Activated CD4-positive, alpha-beta T cell treated with anti-CD3 and anti-CD28 coated beads for 36 hours (primary cell): ENCODE results near the gene JAZF1. TPM values are rescaled to one million over a fixed set of nuclear protein-coding genes. Genes with fewer than 3 reads are reported as not detected.

Experiments used
- ATAC-seq: fragments of 200-7000 bp; cut with Tn5 transposase; one replicate; pipeline ENCODE4 v1.10.0; 2021; ENCODE audit warnings: mild to moderate bottlenecking, moderate library complexity
- CTCF ChIA-PET: fragments of 350-600 bp; sonication (Branson Sonifier 250); formaldehyde crosslinking; loops from one replicate; lab custom pipeline; 2021; ENCODE audit warnings: antibody characterized with exemption; lab: Charles Lee
- POLR2A ChIA-PET: fragments of 350-600 bp; sonication (Branson Sonifier 250); formaldehyde crosslinking; loops from one replicate; lab custom pipeline; 2021; ENCODE audit warnings: antibody characterized with exemption, inconsistent platforms; lab: Charles Lee
- DNase-seq: peaks from one replicate; pipeline ENCODE4 v3.0.0-alpha.2; 2020
- H3K27ac Mint-ChIP-seq: one replicate; pipeline ENCODE4 v1.8.0; 2021; ENCODE audit warnings: mixed read lengths
- H3K27me3 Mint-ChIP-seq: one replicate; pipeline ENCODE4 v1.8.0; 2021; ENCODE audit warnings: mixed read lengths
- H3K36me3 Mint-ChIP-seq: one replicate; pipeline ENCODE4 v1.8.0; 2021; ENCODE audit warnings: low read depth, mixed read lengths
- H3K4me1 Mint-ChIP-seq: one replicate; pipeline ENCODE4 v1.8.0; 2021; ENCODE audit warnings: mixed read lengths
- H3K4me3 Mint-ChIP-seq: one replicate; pipeline ENCODE4 v1.8.0; 2021; ENCODE audit warnings: mild to moderate bottlenecking, moderate library complexity, mixed read lengths
- H3K9me3 Mint-ChIP-seq: one replicate; pipeline ENCODE4 v1.8.0; 2021; ENCODE audit warnings: low read depth, mixed read lengths
- intact Hi-C, 2 experiments: fragments of 100-400 bp; cut with DNase I in 1 of 2; cut with micrococcal nuclease in 1 of 2; formaldehyde crosslinking; loops; one replicate each; pipeline versions ENCODE4 v1.14.2 to v1.15.1; 2022 to 2024; cut with DNase I, micrococcal nuclease
- total RNA-seq, 2 experiments: library from RNA; stranded (reverse); gene quantifications; one replicate each; pipeline ENCODE4 v1.2.3, GENCODE V29; 2021

Gene JAZF1
- total RNA-seq, 2 experiments from 2014 or later, result 5.2 to 6.9 TPM

DNA sequence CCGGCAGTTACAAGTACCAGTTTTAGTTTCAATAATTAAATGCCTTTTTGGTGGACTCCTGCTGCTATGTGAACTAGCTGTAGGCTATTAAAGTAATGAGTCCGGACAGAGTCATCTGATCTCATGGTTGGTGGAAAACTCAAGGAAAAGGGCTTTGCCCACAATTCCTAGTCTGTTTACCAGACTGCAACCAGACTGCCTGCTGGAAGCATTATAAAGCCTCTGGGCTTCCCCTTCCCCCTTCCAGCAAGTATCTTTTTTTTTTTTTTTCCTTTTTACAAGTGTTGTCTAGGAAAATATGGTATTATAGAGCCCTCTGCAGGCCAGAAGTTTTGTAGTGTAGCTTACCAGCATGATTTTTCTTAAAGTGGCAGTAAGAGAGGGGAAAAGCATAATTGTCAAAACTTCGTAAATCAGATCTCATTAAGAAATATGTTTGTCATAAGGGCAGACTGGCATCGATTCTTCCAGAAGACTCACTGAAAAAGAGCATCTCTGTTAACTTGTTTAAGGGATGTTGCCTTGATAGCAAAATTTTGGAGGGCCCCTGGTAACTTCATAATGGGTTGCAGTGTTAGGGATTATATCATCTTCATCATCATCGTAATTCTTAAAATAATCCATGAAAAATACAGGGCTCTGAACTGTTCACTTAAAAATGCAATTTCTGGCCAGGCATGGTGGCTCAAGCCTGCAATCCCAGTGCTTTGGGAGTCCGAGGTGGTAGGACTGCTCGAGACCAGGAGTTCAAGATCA, 259.3 kb downstream of the JAZF1 start:
- CTCF ChIA-PET, result interaction anchor here (0.7 to 3.1 kb wide), 16 partner anchors 15 to 727 kb away, joined by 3 to 19 read pairs (median 3); no protein-coding TSS in a partner anchor
- no peaks in the 10 kb centered on the region for H3K9me3 Mint-ChIP-seq
- no peaks in the 10 kb centered on the region for H3K27me3 Mint-ChIP-seq
- peak; percentile 32 for DNase-seq
- no peak overlapping the region for H3K27ac Mint-ChIP-seq
- POLR2A ChIA-PET, result no interaction called here
- H3K36me3 Mint-ChIP-seq, result peaks cover 2% of the 10 kb centered on the region
- peak; percentile 44 for ATAC-seq
- H3K4me1 Mint-ChIP-seq, result no peaks in the 10 kb centered on the region
- intact Hi-C loops, result loop anchor here (1.0 to 5.0 kb wide), 6 partner anchors 101 to 724 kb away; no protein-coding TSS in a partner anchor
- H3K4me3 Mint-ChIP-seq, result no peak overlapping the region

DNA sequence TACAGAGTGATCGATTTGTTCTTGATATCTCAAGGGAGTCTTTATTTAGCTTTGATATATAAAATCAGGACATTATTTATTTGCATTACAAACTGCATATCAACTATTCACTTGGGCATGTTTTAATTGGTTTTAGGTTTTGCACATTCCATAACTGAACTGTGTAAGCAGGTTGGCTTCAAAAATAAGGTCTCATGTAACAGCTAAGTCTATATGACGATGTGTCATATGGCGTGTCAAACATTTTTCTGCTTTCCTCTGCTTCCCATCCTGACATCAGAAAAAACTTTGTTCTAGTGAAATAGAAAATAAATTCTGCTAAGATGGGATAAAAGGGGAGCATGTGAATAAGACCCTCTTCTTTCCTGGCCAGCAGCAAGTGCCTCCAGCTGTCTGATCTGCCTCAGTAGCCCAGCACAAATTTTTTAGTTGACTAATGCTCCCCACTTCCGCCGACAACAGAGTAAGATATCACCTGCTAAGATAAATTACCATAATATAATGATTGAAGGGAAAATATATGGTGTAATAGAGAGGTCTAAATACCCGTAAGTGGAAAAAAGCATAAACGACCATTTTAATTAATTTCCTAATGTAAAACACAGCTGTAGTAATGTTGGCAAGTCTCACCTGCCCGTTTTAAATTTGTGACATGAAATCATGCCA, 260.2 kb downstream of the JAZF1 start:
- no peak overlapping the region for H3K27ac Mint-ChIP-seq
- intact Hi-C loops, result loop anchor here (2.0 to 5.0 kb wide), 4 partner anchors 102 to 723 kb away; no protein-coding TSS in a partner anchor
- ChIA-PET CTCF (interaction anchor here (0.6 to 3.1 kb wide), 22 partner anchors 10 to 726 kb away, joined by 3 to 19 read pairs (median 4); no protein-coding TSS in a partner anchor), POLR2A (no interaction called here)
- peaks cover 2% of the 10 kb centered on the region for H3K36me3 Mint-ChIP-seq
- H3K27me3 Mint-ChIP-seq, result no peaks in the 10 kb centered on the region
- ATAC-seq, result no peak
- H3K4me3 Mint-ChIP-seq, result no peak overlapping the region
- no peaks in the 10 kb centered on the region for H3K9me3 Mint-ChIP-seq
- H3K4me1 Mint-ChIP-seq, result no peaks in the 10 kb centered on the region
- DNase-seq, result no peak

DNA sequence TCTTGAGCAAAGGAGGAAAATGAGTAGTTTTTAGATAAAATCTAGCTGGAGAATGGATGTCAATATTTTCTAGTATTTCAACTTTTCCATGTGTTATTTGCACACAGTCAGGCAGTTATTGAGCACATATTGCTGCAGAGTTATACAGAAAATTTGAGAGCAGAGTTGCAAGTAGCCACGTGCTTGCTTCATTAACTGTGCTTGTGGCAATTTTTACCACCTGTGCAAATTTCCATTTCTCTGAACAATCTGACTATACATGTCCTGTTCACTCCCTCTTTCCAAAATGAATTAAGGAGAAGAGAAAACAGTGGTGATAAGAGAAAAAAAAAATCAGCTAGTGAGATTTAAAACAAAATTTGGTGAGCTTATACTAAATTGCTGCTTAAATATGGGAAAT, 262.1 kb downstream of the JAZF1 start:
- Mint-ChIP-seq H3K27me3 (no peaks in the 10 kb centered on the region), H3K4me3 (no peak overlapping the region), H3K4me1 (no peaks in the 10 kb centered on the region), H3K9me3 (no peaks in the 10 kb centered on the region), H3K36me3 (peaks cover 2% of the 10 kb centered on the region), H3K27ac (no peak overlapping the region)
- ChIA-PET POLR2A (interaction anchor here (0.6 kb wide), 1 partner anchor 855 kb away, joined by 6 read pairs; no protein-coding TSS in a partner anchor), CTCF (interaction anchor here (1.0 to 3.1 kb wide), 4 partner anchors 10 to 723 kb away, joined by 3 to 19 read pairs (median 4); no protein-coding TSS in a partner anchor)
- intact Hi-C loops, result no loop called here
- no peak for DNase-seq
- ATAC-seq, result no peak

DNA sequence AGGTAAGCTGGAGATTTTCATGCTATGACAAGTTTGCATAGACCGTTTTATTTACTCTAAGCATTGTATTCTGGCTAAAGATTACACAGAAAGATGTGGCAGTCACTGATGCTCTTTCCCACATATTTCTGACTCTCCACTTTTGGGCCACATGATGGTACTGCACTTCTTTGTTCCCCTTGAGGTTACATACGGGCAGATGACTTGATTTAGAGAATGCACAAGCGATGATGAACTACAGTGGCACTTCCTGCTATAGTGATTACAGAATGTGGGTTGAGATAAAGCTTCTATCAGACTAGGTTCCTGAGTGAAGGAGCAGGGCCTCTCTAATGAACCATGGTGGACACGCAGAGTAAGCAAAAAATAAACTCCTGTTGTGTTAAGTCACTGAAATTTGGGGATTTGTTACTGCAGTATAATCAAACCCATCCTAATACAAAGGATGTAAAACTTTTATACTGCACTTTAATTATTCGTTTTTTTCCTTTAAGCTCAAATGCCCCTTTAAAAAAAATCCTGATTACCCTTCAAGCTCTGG, 262.8 kb downstream of the JAZF1 start:
- intact Hi-C loops, result no loop called here
- ChIA-PET POLR2A (interaction anchor here (0.6 kb wide), 1 partner anchor 855 kb away, joined by 6 read pairs; no protein-coding TSS in a partner anchor), CTCF (interaction anchor here (0.6 to 1.2 kb wide), 5 partner anchors 10 to 738 kb away, joined by 3 to 4 read pairs (median 3); no protein-coding TSS in a partner anchor)
- Mint-ChIP-seq H3K27ac (no peak overlapping the region), H3K27me3 (no peaks in the 10 kb centered on the region), H3K4me3 (no peak overlapping the region), H3K36me3 (peaks cover 2% of the 10 kb centered on the region), H3K4me1 (no peaks in the 10 kb centered on the region), H3K9me3 (no peaks in the 10 kb centered on the region)
- DNase-seq, result no peak
- peak; percentile 23 for ATAC-seq

DNA sequence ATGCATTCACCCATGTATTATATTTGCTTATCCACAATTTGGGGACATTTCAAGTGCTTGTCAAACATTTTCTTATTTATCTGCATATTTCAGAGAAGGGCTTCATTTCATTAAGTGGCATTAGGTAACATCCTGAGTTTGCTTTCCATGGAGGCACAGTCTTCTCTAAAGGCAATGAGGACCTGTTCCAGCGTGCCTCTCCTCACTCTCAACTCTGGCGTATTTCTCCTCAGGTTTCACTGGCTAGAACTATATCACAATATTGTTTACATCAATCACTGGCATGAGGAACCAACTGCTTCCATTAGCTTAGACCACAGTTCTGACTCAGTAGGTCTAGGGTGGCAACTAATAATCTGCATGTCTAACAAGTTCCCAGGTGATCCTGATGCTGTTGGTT, 263.5 kb downstream of the JAZF1 start:
- no peak for ATAC-seq
- Mint-ChIP-seq H3K36me3 (peaks cover 2% of the 10 kb centered on the region), H3K27ac (no peak overlapping the region), H3K4me3 (no peak overlapping the region), H3K9me3 (no peaks in the 10 kb centered on the region), H3K4me1 (no peaks in the 10 kb centered on the region), H3K27me3 (no peaks in the 10 kb centered on the region)
- intact Hi-C loops, result no loop called here
- POLR2A ChIA-PET, result no interaction called here
- CTCF ChIA-PET, result interaction anchor here (0.5 to 0.9 kb wide), 4 partner anchors 159 to 737 kb away, joined by 3 read pairs; no protein-coding TSS in a partner anchor
- DNase-seq, result no peak

DNA sequence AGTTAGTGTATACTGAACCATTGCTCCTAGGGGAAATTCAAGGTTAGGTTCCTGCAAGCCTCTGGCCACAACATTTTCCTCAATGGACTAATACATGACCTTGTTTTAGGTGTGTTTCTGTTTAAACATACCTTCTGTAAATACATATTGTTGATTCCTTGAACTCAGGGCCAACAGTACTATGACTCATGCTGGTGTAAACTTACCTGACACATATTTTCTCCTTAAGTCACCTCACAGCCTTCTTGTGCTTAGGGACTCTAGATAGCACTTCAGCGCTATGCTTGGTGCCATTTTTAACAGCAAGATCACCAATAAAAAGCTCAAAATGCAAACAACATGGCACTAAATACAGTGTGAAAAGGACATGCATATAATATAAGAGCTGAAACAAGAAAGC, 264.2 kb downstream of the JAZF1 start:
- Mint-ChIP-seq H3K36me3 (peaks cover 2% of the 10 kb centered on the region), H3K4me1 (no peaks in the 10 kb centered on the region), H3K4me3 (no peak overlapping the region), H3K27me3 (no peaks in the 10 kb centered on the region), H3K9me3 (no peaks in the 10 kb centered on the region), H3K27ac (no peak overlapping the region)
- ChIA-PET CTCF (interaction anchor here (0.5 to 0.9 kb wide), 2 partner anchors 159 to 177 kb away, joined by 3 read pairs; no protein-coding TSS in a partner anchor), POLR2A (interaction anchor here (0.6 kb wide), 1 partner anchor 1563 kb away, joined by 5 read pairs; no protein-coding TSS in a partner anchor)
- intact Hi-C loops, result no loop called here
- DNase-seq, result no peak
- ATAC-seq, result no peak

DNA sequence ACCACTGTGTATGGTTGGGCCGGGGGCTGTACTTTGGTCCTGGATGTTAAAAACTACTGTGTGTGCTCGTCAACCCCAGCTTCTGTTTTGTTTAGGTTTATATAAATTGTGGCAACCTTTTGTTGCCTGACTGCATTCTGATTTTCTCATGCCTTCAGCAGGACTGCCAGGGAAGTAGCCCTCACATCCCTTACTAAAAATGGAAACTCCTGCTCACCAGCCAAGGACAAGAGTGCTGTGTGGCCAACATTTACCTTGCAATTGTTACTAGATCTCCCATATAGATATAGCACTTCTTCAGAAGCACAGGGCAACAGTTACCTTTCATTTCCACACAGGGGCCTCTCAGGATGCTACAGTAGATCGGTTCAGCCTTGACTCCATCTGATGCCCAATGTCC, 266.2 kb downstream of the JAZF1 start:
- ATAC-seq, result no peak

DNA sequence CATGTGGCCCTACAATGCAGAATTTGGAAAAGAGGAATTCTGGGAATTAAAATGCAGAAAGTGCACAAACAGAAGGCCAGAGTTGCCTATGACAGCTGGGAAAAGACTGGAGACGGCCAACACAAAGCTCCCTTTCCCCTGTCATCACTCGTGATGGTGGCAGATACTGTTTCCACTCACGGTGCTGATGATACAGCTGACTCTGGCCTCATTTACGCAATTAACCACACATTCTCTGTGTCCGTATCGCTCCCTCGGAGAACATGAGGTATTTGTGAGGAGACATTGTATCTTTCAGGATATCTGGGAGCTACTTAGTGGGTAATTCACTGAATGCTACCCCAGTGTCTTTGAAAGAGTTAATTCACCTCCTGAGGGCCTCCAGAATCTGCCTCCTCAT, 267.8 kb downstream of the JAZF1 start:
- ChIA-PET POLR2A (no interaction called here), CTCF (no interaction called here)
- H3K9me3 Mint-ChIP-seq, result no peaks in the 10 kb centered on the region
- no peaks in the 10 kb centered on the region for H3K4me1 Mint-ChIP-seq
- no peak overlapping the region for H3K4me3 Mint-ChIP-seq
- H3K36me3 Mint-ChIP-seq, result peaks cover 2% of the 10 kb centered on the region
- ATAC-seq, result no peak
- intact Hi-C loops, result no loop called here
- H3K27me3 Mint-ChIP-seq, result no peaks in the 10 kb centered on the region
- no peak for DNase-seq
- no peak overlapping the region for H3K27ac Mint-ChIP-seq

More for the DNA sequence above, 266.2 kb downstream of the JAZF1 start:
- Mint-ChIP-seq H3K27me3 (no peaks in the 10 kb centered on the region), H3K4me3 (no peak overlapping the region), H3K9me3 (no peaks in the 10 kb centered on the region), H3K27ac (no peak overlapping the region), H3K4me1 (no peaks in the 10 kb centered on the region), H3K36me3 (peaks cover 2% of the 10 kb centered on the region)
- CTCF ChIA-PET, result no interaction called here
- DNase-seq, result no peak
- intact Hi-C loops, result no loop called here
- POLR2A ChIA-PET, result no interaction called here

DNA sequence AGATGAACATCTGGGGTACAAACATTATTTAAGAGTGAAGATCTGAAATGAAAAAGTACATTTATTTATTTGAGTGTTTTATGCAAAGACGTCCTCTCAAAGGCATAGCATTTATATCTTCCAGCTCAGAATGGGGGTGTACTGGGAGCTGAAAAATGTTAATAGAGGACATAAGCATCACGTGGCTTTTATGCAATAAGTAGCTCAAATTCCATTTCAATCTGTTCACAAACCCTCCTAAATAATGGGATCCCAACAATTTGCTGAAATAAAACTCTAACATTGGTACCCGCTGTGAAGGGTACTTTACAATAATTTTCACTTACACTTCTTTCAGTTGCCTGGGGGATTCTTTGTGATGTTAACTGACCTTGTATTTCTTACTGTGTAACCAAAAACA, 268.7 kb downstream of the JAZF1 start:
- ChIA-PET CTCF (interaction anchor here (1.0 to 1.1 kb wide), 3 partner anchors 14 to 25 kb away, joined by 3 read pairs; no protein-coding TSS in a partner anchor), POLR2A (no interaction called here)
- H3K27me3 Mint-ChIP-seq, result no peaks in the 10 kb centered on the region
- no peak overlapping the region for H3K27ac Mint-ChIP-seq
- intact Hi-C loops, result no loop called here
- H3K4me3 Mint-ChIP-seq, result no peak overlapping the region
- no peaks in the 10 kb centered on the region for H3K9me3 Mint-ChIP-seq
- no peak for DNase-seq
- H3K36me3 Mint-ChIP-seq, result peaks cover 2% of the 10 kb centered on the region
- H3K4me1 Mint-ChIP-seq, result no peaks in the 10 kb centered on the region
- no peak for ATAC-seq

DNA sequence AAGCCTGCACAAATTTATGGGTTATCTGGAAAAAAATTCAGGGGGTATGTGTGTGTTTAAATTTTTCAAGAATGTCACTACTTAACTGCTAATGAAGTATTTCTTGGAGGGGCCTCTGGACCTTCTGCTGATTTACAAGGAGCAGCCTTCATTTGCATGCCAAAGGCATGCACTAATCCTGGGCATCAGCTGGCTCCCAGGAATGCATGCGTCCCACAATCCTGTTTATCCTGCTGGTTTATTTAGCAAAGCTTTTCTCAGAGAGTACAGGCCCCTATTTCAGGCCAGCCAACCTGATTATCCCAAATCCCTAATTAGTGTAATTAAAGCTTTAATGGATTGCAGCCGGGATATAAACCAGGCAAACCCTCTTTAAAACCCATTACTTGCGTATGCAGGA, 270.3 kb downstream of the JAZF1 start:
- H3K4me1 Mint-ChIP-seq, result no peaks in the 10 kb centered on the region
- H3K27ac Mint-ChIP-seq, result no peak overlapping the region
- intact Hi-C loops, result no loop called here
- H3K4me3 Mint-ChIP-seq, result no peak overlapping the region
- ChIA-PET CTCF (interaction anchor here (0.7 to 1.4 kb wide), 2 partner anchors 10 to 165 kb away, joined by 4 to 8 read pairs; no protein-coding TSS in a partner anchor), POLR2A (no interaction called here)
- no peaks in the 10 kb centered on the region for H3K9me3 Mint-ChIP-seq
- H3K36me3 Mint-ChIP-seq, result no peaks in the 10 kb centered on the region
- no peaks in the 10 kb centered on the region for H3K27me3 Mint-ChIP-seq
- DNase-seq (no peak), ATAC-seq (no peak)

DNA sequence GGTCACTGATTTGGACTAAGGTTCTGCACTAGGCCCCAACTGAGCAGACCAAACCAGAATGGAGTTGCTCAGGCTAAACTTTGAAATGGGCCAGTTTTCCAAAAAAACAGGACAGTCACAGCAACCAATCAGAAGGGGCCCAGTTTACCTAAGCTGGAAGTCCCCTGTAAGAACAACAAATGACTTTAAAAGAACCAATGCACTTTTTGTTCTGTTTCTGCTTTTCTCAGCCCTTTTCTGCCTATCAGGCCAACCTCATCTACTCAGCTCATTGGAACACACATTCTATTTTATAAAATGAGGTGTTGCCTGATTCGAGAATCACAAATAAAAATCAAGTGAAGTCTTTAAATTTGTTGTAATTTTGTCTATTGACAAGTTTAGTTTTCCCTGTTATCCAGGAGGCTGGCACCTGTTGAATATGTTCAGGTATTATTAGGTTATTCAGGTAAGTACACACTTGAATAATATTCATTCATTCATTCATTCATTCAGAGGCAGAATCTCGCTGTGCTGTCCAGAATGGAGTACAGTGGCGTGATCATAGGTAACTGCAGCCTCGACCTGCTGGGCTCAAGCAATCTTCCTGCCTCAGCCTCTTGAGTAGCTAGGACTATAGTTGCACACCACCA, 271.9 kb downstream of the JAZF1 start:
- ATAC-seq, result no peak
- no peak overlapping the region for H3K4me3 Mint-ChIP-seq
- no peak for DNase-seq
- H3K36me3 Mint-ChIP-seq, result no peaks in the 10 kb centered on the region
- H3K4me1 Mint-ChIP-seq, result no peaks in the 10 kb centered on the region
- H3K9me3 Mint-ChIP-seq, result no peaks in the 10 kb centered on the region
- intact Hi-C loops, result no loop called here
- ChIA-PET POLR2A (no interaction called here), CTCF (interaction anchor here (0.7 to 0.9 kb wide), 2 partner anchors 10 to 48 kb away, joined by 4 read pairs; no protein-coding TSS in a partner anchor)
- H3K27me3 Mint-ChIP-seq, result no peaks in the 10 kb centered on the region
- no peak overlapping the region for H3K27ac Mint-ChIP-seq
